ENCODE data around the gene OR10H4.

- TF ChIP-seq, protein P1, sequence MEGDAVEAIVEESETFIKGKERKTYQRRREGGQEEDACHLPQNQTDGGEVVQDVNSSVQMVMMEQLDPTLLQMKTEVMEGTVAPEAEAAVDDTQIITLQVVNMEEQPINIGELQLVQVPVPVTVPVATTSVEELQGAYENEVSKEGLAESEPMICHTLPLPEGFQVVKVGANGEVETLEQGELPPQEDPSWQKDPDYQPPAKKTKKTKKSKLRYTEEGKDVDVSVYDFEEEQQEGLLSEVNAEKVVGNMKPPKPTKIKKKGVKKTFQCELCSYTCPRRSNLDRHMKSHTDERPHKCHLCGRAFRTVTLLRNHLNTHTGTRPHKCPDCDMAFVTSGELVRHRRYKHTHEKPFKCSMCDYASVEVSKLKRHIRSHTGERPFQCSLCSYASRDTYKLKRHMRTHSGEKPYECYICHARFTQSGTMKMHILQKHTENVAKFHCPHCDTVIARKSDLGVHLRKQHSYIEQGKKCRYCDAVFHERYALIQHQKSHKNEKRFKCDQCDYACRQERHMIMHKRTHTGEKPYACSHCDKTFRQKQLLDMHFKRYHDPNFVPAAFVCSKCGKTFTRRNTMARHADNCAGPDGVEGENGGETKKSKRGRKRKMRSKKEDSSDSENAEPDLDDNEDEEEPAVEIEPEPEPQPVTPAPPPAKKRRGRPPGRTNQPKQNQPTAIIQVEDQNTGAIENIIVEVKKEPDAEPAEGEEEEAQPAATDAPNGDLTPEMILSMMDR (IDR thresholded peaks at IDR 0.05), result no peak
- TF ChIP-seq POLR2A (IDR thresholded peaks at IDR 0.05), result no peak
- TF ChIP-seq EP300 (IDR thresholded peaks at IDR 0.05), result no peak
Measured at GRCh38 chr19:15919243-15919642, 29.6 kb upstream of the OR10H4 start.

Measured in ovary (tissue), 3 donors.